ENCODE measurements around the gene TRIM47. TPM values are rescaled to one million over a fixed set of nuclear protein-coding genes. Genes with fewer than 3 reads are reported as not detected.

TRIM47 gene
- total RNA-seq, 1 experiment from 2014 or later = 73.4 TPM

- DNase-seq (ENCODE audit: low read depth) = no peak
- in situ Hi-C loops (cut with HindIII; ENCODE audit: low pct_unique_long_range_greater_than_20kb, low sequenced_read_pairs) = no loop called here
Measured at GRCh38 chr17:75842963-75843576, 35.3 kb downstream of the TRIM47 start.

GRCh38 chr17:75842411-75842810, 36.0 kb downstream of the TRIM47 start:
- no peak for DNase-seq (ENCODE audit: low read depth)
- in situ Hi-C loops (cut with HindIII; ENCODE audit: low pct_unique_long_range_greater_than_20kb, low sequenced_read_pairs) = no loop called here

DNA sequence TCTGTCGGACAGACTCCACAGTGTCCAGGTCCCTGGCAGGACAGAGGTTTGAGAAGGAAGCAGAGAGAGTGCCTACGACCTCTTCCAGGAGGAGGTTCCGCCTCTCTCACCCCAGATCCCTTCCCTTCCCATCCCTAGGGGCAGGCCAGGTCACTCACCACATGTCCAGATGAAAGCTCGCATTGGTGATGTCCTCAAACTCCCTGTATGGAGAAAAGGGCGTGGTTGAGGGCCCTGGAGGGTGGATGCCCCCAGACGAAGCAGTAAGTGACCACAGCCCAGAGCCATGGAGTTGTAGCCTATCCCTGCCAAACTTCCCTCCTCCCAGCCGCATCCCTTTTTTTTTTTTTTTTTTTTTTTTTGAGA, 37.6 kb downstream of the TRIM47 start:
- in situ Hi-C loops (cut with HindIII; ENCODE audit: low pct_unique_long_range_greater_than_20kb, low sequenced_read_pairs) = no loop called here

GRCh38 chr17:75839942-75840798, 38.2 kb downstream of the TRIM47 start:
- in situ Hi-C loops (cut with HindIII; ENCODE audit: low pct_unique_long_range_greater_than_20kb, low sequenced_read_pairs) = no loop called here
- DNase-seq (ENCODE audit: low read depth) = no peak

More for the DNA sequence above, 37.6 kb downstream of the TRIM47 start:
- DNase-seq (ENCODE audit: low read depth) = no peak

DNA sequence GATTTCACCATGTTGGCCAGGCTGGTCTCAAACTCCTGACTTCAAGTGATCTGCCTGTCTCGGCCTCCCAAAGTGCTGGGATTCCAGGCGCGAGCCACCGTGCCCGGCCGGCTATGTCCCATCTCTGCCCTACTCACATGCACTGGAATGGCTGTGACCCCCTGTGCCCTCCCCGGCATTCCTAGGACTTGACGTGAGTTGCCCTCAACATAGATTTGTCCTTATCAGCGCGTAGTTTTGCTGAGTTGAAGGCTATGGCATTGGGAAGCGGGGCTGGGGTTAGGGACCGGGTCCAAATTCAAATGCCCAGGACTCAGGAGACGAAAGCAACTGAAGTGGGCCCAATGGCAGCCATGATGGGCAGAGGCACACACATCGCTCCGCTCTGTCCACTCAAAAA, 40.0 kb downstream of the TRIM47 start:
- no peak for DNase-seq (ENCODE audit: low read depth)
- in situ Hi-C loops (cut with HindIII; ENCODE audit: low pct_unique_long_range_greater_than_20kb, low sequenced_read_pairs) = no loop called here

DNA sequence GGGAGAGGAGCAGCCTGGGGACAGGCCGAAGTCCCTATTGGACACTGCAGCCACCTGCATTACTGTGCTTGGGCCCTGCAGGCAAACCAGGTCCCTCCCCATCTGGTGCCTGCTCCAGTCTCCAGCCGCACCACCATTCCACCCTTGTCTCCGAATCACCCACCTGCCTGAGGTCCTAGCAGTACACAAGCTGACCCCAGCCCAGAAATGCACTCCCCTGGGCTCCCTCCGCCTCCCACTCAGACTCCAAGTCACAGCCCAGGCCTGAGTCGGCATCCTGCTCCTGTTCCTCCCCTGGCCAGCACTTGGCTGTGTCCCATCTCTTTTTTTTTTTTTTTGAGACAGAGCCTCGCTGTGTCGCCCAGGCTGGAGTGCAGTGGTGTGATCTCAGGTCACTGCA, 40.5 kb downstream of the TRIM47 start:
- in situ Hi-C loops (cut with HindIII; ENCODE audit: low pct_unique_long_range_greater_than_20kb, low sequenced_read_pairs) = no loop called here

DNA sequence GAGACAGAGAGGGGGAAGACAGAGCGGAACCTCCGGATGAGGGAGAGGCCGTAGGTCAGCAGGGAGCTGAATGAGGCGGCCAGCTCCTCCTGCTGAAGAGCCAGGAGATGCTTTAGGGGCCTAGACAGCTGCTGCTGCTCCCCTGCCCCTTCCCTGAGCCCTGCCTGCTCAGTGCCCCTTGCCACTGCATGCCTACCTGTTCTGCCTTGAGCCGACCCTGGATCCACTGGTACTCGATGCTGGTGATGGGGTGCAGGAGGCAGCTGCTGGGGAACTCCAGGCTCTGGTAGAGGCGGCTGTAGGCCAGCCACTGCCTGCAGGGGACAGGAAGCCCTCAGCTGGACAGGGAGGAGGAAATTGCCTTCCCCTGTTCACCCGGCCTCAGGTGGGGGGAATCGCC, 41.8 kb downstream of the TRIM47 start:
- DNase-seq (ENCODE audit: low read depth) = no peak
- in situ Hi-C loops (cut with HindIII; ENCODE audit: low pct_unique_long_range_greater_than_20kb, low sequenced_read_pairs) = no loop called here

More for the DNA sequence above, 40.5 kb downstream of the TRIM47 start:
- no peak for DNase-seq (ENCODE audit: low read depth)

DNA sequence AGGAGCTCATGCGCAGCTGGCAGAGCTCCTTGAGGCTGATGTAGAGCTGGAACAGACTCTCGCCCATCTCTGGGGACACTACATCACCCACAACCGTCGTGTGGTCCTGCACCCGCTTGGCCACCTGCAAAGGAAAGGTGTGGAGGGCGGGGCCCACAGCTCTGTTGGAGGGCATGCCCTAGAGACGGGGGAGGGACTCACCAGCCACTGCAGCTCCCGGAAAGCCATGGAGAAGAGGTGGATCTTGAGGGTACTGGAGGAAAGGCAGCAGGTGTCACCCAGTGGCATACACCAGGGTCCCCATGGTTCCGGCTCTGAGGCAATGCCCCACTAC, 42.8 kb downstream of the TRIM47 start:
- DNase-seq (ENCODE audit: low read depth) = no peak
- in situ Hi-C loops (cut with HindIII; ENCODE audit: low pct_unique_long_range_greater_than_20kb, low sequenced_read_pairs) = no loop called here

GRCh38 chr17:75834928-75835653, 43.3 kb downstream of the TRIM47 start:
- no peak for DNase-seq (ENCODE audit: low read depth)
- in situ Hi-C loops (cut with HindIII; ENCODE audit: low pct_unique_long_range_greater_than_20kb, low sequenced_read_pairs) = no loop called here

DNA sequence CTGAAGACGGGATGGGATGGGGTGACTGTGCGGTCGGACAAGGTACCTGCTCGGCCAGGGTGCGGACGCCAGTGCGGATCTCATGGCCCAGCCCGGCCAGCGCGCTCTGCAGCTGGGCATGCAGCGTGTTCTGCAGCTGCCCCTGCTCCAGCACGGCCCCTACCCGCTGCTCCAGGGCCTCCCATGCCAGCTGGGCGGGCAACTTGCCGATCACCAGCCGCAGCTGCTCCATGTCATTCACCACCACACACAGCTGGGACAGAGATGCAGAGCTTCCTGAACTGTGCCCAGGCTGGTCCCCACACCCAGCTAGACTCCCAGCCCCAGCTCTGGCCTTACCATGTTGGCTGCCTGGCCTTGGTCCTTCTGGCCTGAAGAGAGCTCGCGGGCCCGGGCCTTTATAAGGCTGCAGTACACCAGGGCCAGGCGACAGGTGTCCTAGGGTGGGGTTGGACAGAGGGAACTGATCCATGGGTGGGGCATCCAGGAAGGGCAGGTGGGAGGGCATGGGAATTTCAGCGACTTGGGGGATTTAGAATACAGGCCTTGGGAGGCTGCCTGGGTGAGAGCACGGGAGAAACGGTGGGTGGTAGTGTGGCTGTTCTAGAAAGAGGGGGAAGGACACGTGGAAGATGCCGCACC, 44.0 kb downstream of the TRIM47 start:
- in situ Hi-C loops (cut with HindIII; ENCODE audit: low pct_unique_long_range_greater_than_20kb, low sequenced_read_pairs) = no loop called here
- no peak for DNase-seq (ENCODE audit: low read depth)

GRCh38 chr17:75832652-75833400, 45.6 kb downstream of the TRIM47 start:
- no peak for DNase-seq (ENCODE audit: low read depth)
- in situ Hi-C loops (cut with HindIII; ENCODE audit: low pct_unique_long_range_greater_than_20kb, low sequenced_read_pairs) = no loop called here

- in situ Hi-C loops (cut with HindIII; ENCODE audit: low pct_unique_long_range_greater_than_20kb, low sequenced_read_pairs) = no loop called here
Measured at GRCh38 chr17:75832164-75832651, 46.2 kb downstream of the TRIM47 start.

DNA sequence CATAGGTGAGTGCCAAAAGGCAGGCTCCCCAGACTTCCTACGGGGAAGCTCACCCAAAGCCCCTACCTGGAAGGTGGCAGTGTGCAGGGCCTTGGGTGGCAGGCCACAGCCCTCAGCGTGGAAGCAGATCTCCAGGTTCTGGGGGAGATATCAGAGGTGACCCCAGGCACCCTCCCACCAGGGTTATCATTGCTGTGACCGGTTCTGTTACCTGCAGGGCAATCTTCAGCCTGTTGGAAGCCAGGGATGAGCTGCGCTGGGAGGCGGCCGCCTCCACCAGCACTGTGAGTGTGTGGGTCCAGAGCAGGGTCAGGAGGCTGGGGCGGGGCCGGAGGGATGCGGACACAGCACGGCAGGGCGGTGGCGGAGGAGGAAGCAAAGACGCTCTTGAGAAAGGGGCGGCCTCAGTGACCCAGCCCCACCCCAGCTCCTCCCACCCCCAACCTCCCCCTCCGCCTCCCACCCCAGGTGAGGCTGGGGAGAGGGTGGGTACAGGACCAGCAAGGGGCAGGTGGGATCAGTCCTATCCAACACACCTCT, 47.3 kb downstream of the TRIM47 start:
- DNase-seq (ENCODE audit: low read depth) = no peak
- in situ Hi-C loops (cut with HindIII; ENCODE audit: low pct_unique_long_range_greater_than_20kb, low sequenced_read_pairs) = no loop called here

More at GRCh38 chr17:75832164-75832651, 46.2 kb downstream of the TRIM47 start:
- no peak for DNase-seq (ENCODE audit: low read depth)

- in situ Hi-C loops (cut with HindIII; ENCODE audit: low pct_unique_long_range_greater_than_20kb, low sequenced_read_pairs) = no loop called here
- DNase-seq (ENCODE audit: low read depth) = no peak
Measured at GRCh38 chr17:75830164-75831031, 48.0 kb downstream of the TRIM47 start.

DNA sequence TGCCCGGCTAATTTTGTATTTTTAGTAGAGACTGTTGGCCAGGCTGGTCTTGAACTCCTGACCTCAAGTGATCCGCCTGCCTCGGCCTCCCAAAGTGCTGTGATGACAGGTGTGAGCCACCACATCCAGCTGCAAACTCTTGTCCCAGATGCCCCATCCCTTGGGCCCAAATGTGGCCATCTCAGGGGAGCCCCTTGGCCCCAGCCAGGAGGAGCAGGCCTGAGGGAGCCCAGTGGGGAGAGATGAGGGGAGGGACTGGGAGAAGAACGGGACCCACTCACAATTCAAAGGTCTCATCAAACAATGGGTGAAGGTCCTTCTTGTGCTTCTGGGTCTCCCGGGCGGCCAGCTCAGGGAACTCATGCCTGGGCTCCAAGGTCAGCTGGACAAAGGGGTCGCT, 48.6 kb downstream of the TRIM47 start:
- in situ Hi-C loops (cut with HindIII; ENCODE audit: low pct_unique_long_range_greater_than_20kb, low sequenced_read_pairs) = no loop called here

GRCh38 chr17:75828741-75829140, 49.6 kb downstream of the TRIM47 start:
- no peak for DNase-seq (ENCODE audit: low read depth)
- in situ Hi-C loops (cut with HindIII; ENCODE audit: low pct_unique_long_range_greater_than_20kb, low sequenced_read_pairs) = no loop called here

More for the DNA sequence above, 48.6 kb downstream of the TRIM47 start:
- no peak for DNase-seq (ENCODE audit: low read depth)

DNA sequence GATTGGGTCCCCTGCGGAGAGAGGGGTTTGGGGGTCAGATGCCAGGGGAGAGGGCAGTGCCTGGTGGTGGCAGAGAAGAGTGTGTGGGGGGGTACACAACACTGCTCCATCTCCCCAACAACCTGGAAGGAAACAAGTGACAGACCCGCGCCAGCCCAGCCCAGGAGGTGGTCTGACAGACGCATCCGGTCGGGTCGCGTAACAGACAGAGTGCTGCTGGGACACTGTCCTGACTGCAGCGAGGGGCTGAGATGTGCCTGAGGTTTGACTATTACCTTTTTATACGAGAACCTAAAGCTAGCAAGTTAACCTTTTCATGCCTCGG, 50.3 kb downstream of the TRIM47 start:
- no peak for DNase-seq (ENCODE audit: low read depth)
- in situ Hi-C loops (cut with HindIII; ENCODE audit: low pct_unique_long_range_greater_than_20kb, low sequenced_read_pairs) = no loop called here

Data from Caki2 (cell line).